Stimulated activated CD8-positive, alpha-beta memory T cell treated with anti-CD3 and anti-CD28 coated beads, Interleukin-7, amount 100 ng/mL, for 1 hour (primary cell): ENCODE measurements around the gene IL17RC.
"Not testable (repeated sequence)": the region's sequence is repeated elsewhere in the genome, so short reads cannot be mapped to it uniquely, and the experiment has no call there.

ENCODE experiments used
- DNase-seq, 2 donors: peaks; one replicate each; pipeline ENCODE4 v3.0.0-alpha.2; 2020; ENCODE audit warnings: low read depth in 2 of 2

The IL17RC gene

GRCh38 chr3:9891072-9891622 lies 25.8 kb upstream of the IL17RC start:
- DNase-seq, result no peak

DNA sequence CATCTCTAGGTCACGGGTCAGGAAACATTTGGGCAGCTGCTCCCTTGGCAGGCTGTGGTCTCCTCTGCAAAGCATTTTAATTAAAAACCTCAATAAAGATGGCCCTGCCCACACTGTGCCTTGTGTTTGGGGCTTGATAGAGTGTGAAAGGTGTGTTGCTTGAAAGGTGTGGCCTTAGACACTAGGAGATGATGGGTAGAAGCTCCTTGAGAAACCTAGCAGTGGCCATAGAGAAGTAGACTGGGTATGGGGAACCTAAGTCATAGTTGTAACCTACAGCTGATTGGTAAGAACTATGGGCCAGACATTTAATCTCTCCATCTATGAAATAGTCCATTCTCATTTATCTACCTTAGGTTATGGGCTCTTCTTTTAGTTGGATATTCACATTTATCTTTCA lies 23.2 kb upstream of the IL17RC start:
- no peak for DNase-seq

DNA sequence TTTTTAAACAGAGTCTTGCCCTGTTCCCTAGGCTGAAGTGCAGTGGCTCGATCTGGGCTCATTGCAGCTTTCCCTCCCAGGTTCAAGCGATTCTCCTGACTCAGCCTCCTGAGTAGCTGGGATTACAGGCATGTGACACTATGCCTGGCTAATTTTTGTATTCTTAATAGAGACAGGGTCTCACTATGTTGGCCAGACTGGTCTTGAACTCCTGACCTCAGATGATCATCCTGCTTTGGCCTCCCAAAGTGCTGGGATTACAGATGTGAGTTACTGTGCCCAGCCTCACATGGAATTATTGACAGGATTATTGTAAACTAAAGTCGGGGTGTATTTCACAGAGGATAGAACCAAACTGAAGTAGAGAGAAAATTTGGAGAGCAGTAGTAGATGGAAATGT lies 21.2 kb upstream of the IL17RC start:
- DNase-seq, result not testable (repeated sequence)

GRCh38 chr3:9896755-9897407 lies 20.0 kb upstream of the IL17RC start:
- DNase-seq, result not testable (repeated sequence)

DNA sequence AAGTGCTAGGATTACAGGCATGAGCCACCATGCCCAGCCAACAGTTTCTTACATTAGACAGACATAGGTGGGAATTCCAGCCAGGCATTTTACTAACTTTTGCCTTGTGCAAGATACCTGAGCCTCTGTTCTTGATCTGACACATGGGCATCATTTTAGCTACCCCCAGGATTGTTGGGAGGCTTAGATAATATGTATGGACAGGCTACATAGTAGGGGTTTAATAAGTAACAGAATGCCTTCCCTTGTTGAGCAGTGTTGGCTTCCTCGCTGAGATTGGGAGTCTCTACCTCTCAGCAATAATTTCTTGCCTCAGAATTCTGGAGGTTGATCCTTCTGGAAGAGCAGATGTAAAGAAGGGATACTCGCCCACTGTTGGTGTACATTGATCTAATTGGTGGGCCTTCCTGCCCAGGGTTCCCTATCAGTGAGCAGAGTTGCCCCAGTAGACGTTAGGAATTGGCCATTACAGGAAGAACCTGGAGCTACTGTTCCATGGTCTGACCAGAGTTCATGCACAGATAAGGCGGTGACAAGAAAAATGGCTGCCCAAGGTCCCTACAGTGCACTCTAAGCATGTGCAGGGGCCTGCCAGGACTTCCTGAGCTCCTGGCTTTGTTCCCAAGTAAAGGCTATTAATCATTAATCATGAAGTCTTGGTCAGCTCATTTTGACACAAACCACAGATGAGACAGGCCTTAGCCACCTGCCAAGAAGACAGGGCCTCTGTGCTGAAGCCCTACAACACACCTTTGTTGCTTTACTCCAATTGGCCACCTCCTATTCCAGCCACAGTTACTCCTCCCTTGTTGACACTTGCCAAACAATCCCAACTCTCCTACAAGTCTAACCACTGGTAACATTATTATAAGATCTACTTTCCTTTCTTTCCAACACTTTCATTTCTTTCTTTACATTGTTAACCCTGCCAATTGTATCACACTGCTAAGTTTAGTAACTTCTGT lies 19.2 kb upstream of the IL17RC start:
- DNase-seq, result no peak

DNA sequence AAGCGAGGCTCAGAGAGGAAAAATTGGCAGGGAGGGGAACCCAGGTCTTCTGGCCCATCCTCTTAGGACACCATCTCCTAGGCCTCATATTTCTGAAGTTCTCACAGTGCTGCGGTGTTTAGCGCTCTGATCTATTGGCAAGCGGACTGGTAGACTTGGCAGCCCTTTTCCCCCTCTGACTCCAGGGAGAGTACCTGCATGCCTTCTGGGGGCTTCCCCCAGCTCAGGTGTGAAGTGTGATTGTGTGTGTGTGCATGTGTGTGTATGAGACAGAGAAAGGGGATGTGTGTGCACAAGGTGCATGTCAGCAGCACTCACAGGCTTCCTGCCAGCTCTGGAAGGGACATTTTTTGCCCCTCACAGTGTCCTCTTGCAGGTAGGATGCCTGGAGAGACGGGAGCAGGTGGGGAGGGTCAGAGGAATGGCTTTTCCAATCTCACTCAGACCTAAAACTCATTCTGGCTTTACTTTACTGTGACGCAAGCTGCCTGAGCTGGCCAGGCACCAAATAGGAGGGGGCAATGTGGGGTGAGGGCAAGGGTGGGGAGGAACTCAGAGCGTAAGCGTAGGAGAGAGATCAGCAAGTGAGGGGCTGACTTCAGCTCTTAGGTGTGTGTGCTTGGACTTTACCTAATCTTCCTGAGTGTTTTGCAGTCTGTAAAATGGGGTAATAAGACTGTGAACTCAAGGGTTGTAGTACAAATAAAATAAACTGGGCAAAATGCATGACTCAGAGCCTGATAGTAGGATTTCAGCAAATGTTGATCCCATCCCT lies 18.2 kb upstream of the IL17RC start:
- no peak for DNase-seq

DNA sequence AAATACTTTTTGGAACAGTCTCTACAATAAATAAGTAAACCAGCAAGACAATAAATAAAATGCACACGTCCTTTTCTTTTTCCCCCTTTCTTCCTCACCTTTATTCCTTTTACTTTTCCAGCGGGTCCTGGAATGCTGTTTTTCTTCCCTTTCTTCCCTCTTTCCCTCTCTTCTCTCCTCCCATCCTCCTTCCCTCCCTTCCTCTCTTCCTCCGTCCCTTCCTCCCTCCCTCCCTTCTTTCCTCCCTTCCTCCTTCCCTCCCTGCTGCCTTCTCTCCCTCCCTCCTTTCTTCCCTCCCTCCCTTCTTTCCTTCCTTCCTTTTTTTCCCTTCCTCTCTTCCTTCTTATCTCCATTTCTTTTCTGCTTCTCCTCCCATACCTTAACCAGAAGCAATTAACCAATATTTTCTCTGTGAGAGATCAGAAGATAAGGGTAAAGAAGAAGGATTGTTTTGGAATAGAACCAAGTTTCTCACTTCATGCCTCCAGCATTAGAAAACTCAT lies 17.6 kb upstream of the IL17RC start:
- DNase-seq, result no peak

DNA sequence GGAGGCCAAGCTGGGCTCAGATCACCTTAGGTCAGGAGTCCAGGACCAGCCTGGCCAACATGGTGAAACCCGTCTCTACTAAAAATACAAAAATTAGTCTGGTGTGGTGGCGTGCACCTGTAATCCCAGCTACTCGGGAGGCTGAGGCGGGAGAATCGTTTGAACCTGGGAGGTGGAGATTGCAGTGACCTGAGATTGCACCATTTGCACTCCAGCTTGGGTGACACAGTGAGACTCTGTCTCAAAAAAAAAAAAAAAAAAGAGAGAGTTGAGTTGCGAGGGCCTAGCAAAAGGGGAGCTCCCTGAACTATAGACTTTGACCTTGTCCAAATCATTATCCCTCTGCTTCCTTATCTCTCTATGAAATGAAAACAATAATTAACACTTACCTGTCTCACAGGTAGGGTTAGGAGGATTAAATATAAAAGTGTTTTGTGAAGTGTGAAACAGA lies 15.9 kb upstream of the IL17RC start:
- DNase-seq, result not testable (repeated sequence)

DNA sequence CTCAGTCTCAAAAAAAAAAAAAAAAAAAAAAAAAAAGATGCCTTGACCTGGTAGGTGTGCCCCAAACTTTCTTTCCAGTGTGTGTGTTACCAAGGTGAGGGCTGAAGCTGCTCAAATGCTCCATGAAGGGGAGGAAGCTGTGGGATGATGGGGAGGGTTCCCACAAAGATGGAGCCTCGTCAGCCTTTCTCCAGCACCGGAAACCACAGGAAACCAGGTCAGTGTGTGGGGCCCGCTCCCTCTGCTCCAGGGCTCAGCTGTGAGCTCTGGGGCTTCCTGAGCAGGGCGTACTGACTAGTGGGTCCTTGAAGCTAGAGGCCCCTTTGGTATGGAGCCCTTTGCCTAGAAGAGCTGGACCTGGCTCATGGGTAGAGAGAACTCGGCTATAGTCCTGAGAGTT lies 14.9 kb upstream of the IL17RC start:
- no peak for DNase-seq

- no peak for DNase-seq
These were observed 14.3 kb upstream of the IL17RC start, which contains the start of gene IL17RE for GRCh38 chr3:9902372-9903237. Gene IL17RE (plus strand): TSS chr3:9902848. CDS start chr3:9902933, 85 bp downstream.

DNA sequence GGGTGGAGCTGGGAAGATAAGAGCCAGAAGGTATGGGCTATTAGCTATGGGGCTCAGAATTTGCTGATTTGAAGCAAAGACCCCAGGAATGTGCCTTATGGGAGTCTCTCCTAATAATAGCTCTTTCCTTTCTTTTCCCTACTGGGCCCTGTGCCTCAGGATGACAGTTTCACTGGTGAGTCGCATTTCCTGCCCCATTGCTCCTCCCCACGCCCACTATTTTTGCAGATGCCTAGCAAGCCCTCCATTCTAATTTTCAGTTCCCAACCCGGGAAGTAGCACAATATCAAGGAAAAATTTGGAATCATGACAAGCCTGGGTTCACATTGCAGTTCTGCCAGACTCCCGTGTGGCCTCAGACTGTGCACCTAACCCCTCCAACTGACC lies 13.7 kb upstream of the IL17RC start:
- no peak for DNase-seq

- no peak for DNase-seq
These were observed 13.0 kb upstream of the IL17RC start for GRCh38 chr3:9903904-9904303.

DNA sequence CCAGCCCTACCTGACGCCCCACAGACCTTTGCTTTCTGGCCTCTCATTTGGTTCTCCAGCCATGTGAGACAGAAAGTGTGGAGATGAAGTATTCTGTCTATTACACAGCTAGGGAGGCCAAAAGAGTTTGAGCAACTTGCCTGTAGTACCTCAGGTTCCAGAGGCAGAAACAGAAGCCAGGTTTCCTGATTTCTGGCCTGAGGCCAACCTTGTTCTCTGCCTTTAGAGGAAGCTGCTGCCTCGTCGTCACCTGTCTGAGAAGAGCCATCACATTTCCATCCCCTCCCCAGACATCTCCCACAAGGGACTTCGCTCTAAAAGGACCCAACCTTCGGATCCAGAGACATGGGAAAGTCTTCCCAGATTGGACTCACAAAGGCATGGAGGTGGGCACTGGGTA lies 10.4 kb upstream of the IL17RC start:
- no peak for DNase-seq

DNA sequence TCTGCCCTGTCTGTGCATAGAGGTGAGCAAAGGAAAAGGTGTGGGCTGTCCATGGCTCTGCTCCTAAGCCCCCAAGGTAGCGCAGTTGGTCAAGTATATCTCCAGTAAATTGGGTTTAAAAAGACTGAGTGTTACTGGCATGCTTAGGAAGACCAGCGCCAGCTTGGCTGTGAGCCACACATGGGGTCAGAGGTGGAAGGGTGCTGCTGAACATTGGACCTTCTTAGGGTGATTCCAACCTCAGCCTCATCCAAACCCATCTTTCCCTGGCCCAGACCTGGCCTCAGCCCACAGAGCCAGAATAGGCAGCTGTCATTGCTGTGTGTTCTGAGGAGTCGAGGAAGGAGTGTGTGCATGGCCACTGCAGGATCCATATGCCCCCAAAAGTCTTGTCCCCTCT lies 8.6 kb upstream of the IL17RC start:
- DNase-seq, result no peak

DNA sequence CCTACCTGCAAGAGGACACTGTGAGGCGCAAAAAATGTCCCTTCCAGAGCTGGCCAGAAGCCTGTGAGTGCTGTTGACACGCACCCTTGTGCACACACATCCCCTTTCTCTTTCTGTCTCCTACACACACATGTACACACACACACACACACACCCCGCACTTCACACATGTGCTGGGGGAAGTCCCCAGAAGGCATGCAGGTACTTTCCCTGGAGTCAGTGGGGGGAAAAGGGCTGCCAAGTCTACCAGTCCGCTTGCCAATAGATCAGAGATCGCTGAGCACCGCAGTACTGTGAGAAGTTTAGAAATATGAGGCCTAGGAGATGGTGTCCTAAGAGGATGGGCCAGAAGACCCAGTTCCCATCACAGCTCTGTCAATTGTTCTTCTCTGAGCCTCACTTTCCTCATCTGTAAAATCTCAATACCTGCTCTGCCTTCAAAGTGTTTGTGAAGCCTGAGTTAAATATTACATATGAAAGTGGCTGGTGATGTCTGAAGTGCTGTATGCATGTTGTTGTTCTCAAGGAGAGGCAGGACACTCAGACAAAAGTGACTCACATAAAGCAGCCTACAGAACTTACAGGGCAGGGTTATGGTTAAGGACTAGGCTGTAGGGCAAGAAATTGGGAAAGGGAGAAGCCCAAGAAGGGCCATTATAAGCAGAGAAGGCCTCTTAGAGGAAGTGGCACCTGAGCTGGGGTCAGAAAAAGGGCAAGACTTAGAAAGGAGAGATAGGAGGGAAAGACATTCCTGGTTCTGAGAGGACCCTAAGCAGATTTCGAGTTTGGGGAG lies 7.5 kb upstream of the IL17RC start:
- DNase-seq, result no peak

- no peak for DNase-seq
These were observed 5.0 kb upstream of the IL17RC start for GRCh38 chr3:9911863-9912262.

DNA sequence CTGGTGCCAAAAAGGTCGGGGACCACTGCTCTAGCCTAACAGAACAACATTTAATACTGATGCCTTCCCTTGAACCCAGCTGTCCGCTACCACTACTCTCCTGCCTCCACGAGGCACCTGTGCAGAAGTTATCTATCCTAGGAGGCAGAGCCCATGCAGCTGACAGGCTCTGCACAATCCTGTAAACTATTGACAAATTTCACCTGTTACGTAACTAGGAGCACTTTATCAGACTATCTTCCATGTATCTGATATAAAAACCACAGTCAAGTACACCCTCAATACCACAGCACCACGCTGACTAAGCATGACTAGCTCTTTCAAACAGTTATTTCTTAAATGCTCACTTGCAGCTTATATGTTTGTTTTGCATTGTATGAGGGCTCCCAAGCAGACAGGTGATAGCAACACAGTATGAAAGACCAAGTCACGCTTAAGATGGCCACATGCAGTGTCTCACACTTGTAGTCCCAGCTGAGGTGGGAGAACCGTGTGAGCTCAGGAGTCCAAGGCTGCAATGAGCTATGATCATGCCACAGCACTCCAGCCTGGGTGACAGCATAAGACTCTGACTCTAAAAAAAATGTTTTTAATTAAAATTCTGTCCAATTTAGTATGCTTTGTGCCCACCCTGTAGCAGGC lies 4.5 kb upstream of the IL17RC start:
- no peak for DNase-seq

DNA sequence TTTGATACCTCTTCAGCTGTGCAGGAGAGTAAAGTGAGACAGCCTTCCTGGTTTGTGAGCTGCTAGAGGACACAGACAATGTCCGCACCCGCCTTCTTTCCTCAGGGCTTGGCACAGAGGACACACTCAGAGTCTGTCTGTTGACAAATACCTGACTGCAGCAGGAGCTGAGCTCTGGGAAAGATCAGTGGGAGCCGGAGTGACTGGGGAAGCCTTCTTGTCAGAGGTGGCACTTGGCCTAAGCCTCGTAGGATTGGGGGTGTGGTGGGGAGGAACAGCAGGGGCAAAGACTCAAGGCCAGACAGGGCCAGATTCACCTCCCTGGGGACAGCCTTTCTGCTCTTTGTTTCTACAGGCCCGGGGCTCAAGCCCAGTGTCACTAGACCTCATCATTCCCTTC lies 3.3 kb upstream of the IL17RC start:
- no peak for DNase-seq

DNA sequence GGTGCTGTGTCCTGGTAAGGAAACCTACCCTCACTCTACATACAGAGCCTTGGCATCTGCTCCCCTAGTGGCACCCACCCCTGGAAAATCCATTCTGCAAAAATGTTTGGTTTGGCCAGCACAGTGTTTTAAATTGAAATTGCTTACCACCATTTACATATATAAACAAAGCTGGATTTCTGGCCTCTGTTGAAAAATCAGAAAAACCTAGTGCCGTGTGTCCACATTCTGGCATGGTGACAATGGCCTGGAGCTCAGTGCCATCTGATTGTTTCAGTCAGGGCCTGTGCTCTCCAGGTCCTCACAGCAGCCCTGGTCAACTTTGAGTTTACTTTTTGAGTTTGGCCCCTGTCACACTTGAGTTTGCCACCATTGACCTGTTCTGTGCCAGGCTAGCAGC lies 2.9 kb upstream of the IL17RC start:
- DNase-seq, result no peak
